GM21528 (cell line): ENCODE measurements around the gene ABHD12.

Experiments used
- ATAC-seq: cut with Tn5 transposase; IDR thresholded peaks from one replicate; pipeline ENCODE4 v1.9.1; 2021; ENCODE audit warnings: mild to moderate bottlenecking, moderate library complexity; ENCODE audit not compliant: unreplicated experiment, low FRiP score

The ABHD12 gene

GRCh38 chr20:25280574-25281535 lies 109.8 kb downstream of the ABHD12 start:
- ATAC-seq, result no peak

- no peak for ATAC-seq
Measured at GRCh38 chr20:25280051-25280573, 110.5 kb downstream of the ABHD12 start.

- ATAC-seq, result no peak
Measured at GRCh38 chr20:25279403-25279802, 111.2 kb downstream of the ABHD12 start.

- ATAC-seq, result no peak
Measured at GRCh38 chr20:25278636-25279361, 111.8 kb downstream of the ABHD12 start.

- ATAC-seq, result no peak
Measured at GRCh38 chr20:25277941-25278521, 112.6 kb downstream of the ABHD12 start.

- ATAC-seq, result no peak
Measured at GRCh38 chr20:25277051-25277801, 113.4 kb downstream of the ABHD12 start.

GRCh38 chr20:25276533-25277050 lies 114.0 kb downstream of the ABHD12 start:
- no peak for ATAC-seq

GRCh38 chr20:25275813-25276532 lies 114.7 kb downstream of the ABHD12 start:
- ATAC-seq, result no peak

- ATAC-seq, result no peak
Measured at GRCh38 chr20:25274891-25275812, 115.5 kb downstream of the ABHD12 start.

GRCh38 chr20:25274481-25274880 lies 116.2 kb downstream of the ABHD12 start:
- no peak for ATAC-seq

- ATAC-seq, result no peak
Measured at GRCh38 chr20:25273541-25274358, 116.9 kb downstream of the ABHD12 start.

- ATAC-seq, result no peak
Measured at GRCh38 chr20:25273046-25273445, 117.6 kb downstream of the ABHD12 start.

- no peak for ATAC-seq
Measured at GRCh38 chr20:25272223-25273000, 118.2 kb downstream of the ABHD12 start.

GRCh38 chr20:25271486-25272222 lies 119.0 kb downstream of the ABHD12 start:
- ATAC-seq, result no peak

GRCh38 chr20:25270829-25271251 lies 119.8 kb downstream of the ABHD12 start:
- no peak for ATAC-seq

- ATAC-seq, result no peak
Measured at GRCh38 chr20:25269833-25270170, 120.8 kb downstream of the ABHD12 start.
